WERI-Rb-1 (cell line): ENCODE measurements around the gene EPB41L5.
"Not testable (repeated sequence)": the region's sequence is repeated elsewhere in the genome, so short reads cannot be mapped to it uniquely, and the experiment has no call there.

Experiments used
- DNase-seq: peaks from one replicate; pipeline ENCODE4 v3.0.0-alpha.2; 2020
- H3K27ac ChIP-seq: fragments of 250-450 bp; sonication (Bioruptor Pico); 2 replicates; pipeline ENCODE4 v1.5.1; 2020; ENCODE audit warnings: mild to moderate bottlenecking, moderate library complexity
- H3K27me3 ChIP-seq: fragments of 250-450 bp; sonication (Bioruptor Pico); 2 replicates; pipeline ENCODE4 v1.5.1; 2021; ENCODE audit warnings: mild to moderate bottlenecking, low read depth, moderate library complexity; ENCODE audit not compliant: insufficient read depth, severe bottlenecking
- H3K36me3 ChIP-seq: fragments of 250-450 bp; sonication (Bioruptor Pico); 2 replicates; pipeline ENCODE4 v1.5.1; 2020; ENCODE audit warnings: mild to moderate bottlenecking, moderate library complexity
- H3K4me3 ChIP-seq: 2 replicates; pipeline ENCODE4 v1.5.1; 2011; ENCODE audit warnings: low read depth, mild to moderate bottlenecking, control low read depth, low read length
- H3K9me3 ChIP-seq: fragments of 250-450 bp; sonication (Bioruptor Pico); 2 replicates; pipeline ENCODE4 v1.5.1; 2021; ENCODE audit warnings: mild to moderate bottlenecking, moderate library complexity; ENCODE audit not compliant: severe bottlenecking
- CTCF ChIP-seq: IDR thresholded peaks from 2 replicates; pipeline ENCODE4 v1.5.1; 2011; ENCODE audit warnings: low read depth, mild to moderate bottlenecking, control low read depth, inconsistent platforms, low read length

EPB41L5 gene

GRCh38 chr2:120118471-120118870, 105.6 kb downstream of the EPB41L5 start:
- no peak overlapping the region for H3K27ac ChIP-seq
- H3K36me3 ChIP-seq = no peaks in the 10 kb centered on the region
- no peak overlapping the region for H3K4me3 ChIP-seq
- no peak for DNase-seq
- peaks cover 2% of the 10 kb centered on the region for H3K9me3 ChIP-seq
- TF ChIP-seq CTCF = no peak
- H3K27me3 ChIP-seq = no peaks in the 10 kb centered on the region

GRCh38 chr2:120121337-120121736, 108.5 kb downstream of the EPB41L5 start:
- H3K9me3 ChIP-seq, H3K4me3 ChIP-seq, H3K27me3 ChIP-seq, DNase-seq, H3K36me3 ChIP-seq, H3K27ac ChIP-seq: not testable (repeated sequence)

GRCh38 chr2:120123090-120123489, 110.2 kb downstream of the EPB41L5 start:
- H3K27me3 ChIP-seq = no peaks in the 10 kb centered on the region
- no peak for TF ChIP-seq CTCF
- H3K9me3 ChIP-seq = peaks cover 2% of the 10 kb centered on the region
- no peaks in the 10 kb centered on the region for H3K36me3 ChIP-seq
- no peak for DNase-seq
- no peak overlapping the region for H3K4me3 ChIP-seq
- H3K27ac ChIP-seq = no peak overlapping the region

- H3K4me3 ChIP-seq = no peak overlapping the region
- H3K27ac ChIP-seq = no peak overlapping the region
- H3K27me3 ChIP-seq = no peaks in the 10 kb centered on the region
- no peak for TF ChIP-seq CTCF
- H3K36me3 ChIP-seq = no peaks in the 10 kb centered on the region; the same call in 1 of the 2 replicates
- DNase-seq = no peak
- peaks cover 2% of the 10 kb centered on the region for H3K9me3 ChIP-seq
Measured at GRCh38 chr2:120125195-120125594, 112.3 kb downstream of the EPB41L5 start.

GRCh38 chr2:120128216-120128615, 115.3 kb downstream of the EPB41L5 start:
- TF ChIP-seq CTCF = no peak
- Histone ChIP-seq H3K36me3 (peaks cover 10% of the 10 kb centered on the region), H3K4me3 (no peak overlapping the region), H3K27ac (no peak overlapping the region), H3K9me3 (no peaks in the 10 kb centered on the region), H3K27me3 (no peaks in the 10 kb centered on the region)
- DNase-seq = no peak

DNA sequence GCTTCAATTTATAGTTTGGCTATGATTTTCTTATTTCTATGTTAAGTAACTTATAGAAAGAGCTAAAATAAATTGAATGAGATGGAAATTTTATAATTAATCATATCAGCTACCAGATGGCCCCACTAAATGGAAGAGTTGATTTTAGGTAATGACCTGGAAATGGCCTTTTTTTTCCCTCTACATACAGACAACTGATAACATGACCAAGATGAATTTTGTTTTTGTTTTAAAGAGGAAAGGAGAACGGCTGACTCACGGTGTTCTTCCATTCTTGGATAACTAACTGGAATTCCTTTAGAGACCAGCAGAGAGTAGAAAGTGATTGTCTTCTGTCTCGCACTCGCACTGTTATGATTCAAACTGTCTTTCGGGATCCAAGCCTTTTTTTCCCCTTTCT, 119.3 kb downstream of the EPB41L5 start:
- DNase-seq = no peak
- Histone ChIP-seq H3K4me3 (no peak overlapping the region), H3K36me3 (peaks cover 34% of the 10 kb centered on the region), H3K27ac (no peak overlapping the region), H3K9me3 (peaks cover 6% of the 10 kb centered on the region), H3K27me3 (no peaks in the 10 kb centered on the region)
- no peak for TF ChIP-seq CTCF
